Hypothalamus (tissue), 51 donors: ENCODE data around the gene RNF11.

Experiments
- DNase-seq, 51 donors: peaks; one replicate each; lab custom pipeline; 2025; lab: John Stamatoyannopoulos, UW

RNF11 gene

DNA sequence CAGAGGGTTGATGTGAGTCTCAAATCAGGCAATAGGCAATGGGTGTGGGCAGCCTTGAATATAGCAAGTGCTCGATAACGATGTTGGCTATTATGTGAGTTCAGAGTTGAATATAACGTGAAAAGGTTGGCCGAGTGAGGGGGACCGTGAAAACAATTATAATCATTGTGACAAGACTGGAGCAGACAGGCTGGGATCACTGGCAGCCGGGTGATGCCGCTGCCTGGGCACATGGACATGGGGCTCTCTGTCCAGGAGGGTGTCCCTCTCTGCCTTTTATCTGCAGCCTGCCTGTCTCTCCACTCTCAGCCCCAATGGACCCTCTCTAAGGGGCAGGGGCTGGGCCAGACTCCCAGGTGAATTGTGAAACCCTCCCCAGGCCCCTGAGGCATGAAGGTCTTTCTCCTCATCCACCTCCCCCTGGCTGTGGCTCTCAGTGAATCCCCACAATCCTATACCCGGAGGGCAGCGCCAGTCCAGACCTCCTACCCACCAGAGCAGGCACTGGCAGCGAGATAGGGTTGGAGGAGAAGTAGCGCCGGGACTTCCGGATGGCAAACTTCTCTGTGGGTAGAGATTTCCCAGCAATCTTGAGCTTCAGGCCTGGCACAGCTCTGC, 57.9 kb downstream of the RNF11 start:
- DNase-seq, result no peak

DNA sequence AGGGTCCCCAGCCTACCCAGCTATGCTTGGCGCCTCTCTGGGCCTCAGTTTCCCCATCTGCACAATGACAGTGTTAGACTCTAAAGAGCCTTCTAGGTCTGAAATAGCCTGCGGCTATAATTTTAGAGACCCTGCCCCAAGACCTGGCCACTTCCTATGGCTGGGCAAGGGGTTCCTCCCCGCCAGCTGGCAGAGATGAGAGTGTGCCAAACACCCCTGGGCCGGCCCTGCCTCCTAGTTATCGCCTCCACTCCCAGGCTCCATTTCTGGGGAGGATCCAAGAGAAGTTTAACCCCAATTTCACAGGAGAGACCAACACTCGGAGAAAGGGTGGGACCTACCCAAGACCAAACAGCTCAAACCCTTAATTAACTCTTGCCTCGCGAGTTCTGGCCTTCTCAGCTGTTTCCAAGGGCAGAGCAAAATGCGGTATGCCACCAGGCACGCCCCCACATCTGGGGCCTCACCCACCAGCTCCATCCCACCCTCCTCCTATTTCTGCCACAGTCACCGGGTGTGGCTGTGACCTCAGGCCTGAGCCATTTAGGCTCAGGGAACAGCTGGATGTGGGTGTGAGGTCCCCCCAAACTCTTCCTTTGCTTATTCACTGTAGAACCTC, 58.6 kb downstream of the RNF11 start:
- DNase-seq, result no peak

DNA sequence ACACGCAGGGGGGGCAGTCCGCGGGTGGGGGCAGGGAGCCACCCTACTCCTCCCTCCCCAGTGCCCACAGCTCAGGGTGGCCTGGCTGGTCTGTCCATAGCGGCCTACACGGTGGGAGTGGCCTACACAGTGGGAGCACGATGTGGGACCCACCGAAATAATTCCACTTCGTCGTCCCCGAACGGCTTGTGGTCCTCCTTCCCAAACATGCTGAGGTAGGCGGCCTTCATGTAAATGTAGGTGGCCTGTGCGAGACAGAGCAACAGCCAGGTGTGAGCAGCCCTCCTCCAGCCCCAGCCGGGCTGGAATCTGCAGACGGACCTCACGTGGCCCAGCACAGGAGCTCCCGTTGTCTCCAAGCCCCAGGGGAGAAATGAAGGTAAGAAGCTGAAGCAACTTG, 59.9 kb downstream of the RNF11 start:
- no peak for DNase-seq

DNA sequence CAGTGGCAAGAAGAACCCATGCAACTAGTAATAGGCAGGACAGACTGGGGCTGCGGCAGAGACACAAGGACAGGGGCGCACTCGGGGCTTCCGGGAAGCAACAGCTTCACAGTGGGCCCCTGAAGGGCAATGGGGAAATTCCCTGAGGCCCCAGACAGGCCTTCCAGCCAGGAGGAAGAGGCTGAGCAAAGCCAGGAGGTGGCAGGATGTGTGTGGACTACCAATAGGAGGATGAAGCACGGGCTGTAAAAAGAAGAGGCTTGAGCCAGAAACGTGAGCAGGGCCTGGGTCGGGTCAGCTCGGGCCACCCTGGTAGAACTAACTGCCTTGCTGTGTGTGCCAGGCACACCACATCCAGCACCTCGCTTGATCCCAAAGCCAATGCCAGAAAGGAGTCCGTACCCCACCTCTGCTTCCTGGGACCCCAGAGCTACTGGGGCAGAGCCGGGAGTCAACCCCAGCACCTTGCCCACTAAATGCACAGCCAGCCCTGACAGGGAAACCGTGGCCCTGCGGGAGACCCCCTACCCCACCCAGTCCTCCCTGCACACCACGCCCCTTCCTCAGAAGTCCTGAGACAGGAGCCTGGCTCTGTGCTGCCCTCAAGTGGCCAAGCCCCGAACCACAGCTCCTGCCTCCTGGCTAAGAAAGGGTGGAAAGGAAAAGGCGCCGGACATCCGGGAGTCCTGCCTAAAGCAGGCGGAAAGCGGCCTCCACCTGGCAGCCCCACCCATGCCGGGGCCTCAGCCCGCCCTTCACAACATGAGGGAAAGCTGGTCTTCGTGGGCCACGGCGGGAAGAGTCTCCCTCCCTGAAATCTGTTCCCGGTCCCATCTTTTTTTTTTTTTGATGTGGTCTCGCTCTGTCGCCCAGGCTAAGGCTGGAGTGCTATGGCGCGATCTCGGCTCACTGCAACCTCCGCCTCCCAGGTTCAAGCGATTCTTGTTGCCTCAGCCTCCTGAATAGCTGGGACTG, 60.6 kb downstream of the RNF11 start:
- DNase-seq, result peak in 49 of 51 donors; percentile 11 to 86 (median 61)

DNA sequence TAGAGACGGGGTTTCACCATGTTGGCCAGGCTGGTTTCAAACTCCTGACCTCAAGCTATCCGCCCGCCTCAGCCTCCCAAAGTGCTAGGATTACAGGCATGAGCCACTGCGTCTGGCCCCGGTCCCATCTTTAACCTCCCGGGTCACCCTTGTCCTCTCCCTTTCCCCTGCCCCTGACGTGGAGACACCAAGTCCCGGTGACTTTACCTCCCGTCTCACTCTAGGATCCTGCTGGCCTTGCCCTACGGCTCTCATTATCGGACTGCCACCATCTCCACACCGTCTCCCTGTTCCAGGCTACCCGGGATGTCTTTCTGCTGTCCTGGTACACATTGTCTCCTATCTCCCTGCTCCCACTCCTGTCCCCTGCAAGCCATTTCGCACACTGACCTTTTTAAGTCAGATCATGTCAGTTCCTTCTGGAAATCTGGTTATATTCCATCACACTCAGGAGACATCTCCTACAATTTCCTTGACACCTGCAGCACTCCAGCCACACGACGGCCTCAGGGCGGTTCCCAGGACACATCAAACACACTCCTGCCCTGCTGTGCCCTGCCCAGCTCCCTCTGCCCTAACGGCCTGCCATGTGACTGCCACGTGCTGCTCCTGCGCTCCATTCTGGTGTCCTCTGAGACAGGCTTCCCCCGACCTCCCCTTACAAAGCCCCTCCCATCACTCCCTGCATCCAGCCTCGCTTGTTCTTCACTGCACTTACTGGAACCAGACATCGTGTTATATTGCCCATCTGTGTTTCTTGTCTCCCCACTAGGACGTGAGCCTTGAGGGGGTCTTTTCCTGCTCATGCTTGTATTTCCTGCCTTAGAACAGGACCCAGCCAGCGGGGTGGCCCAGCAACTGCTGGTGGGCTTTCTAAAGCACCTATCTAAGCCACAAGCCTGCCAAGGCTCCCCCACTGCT, 61.6 kb downstream of the RNF11 start:
- DNase-seq, result no peak

DNA sequence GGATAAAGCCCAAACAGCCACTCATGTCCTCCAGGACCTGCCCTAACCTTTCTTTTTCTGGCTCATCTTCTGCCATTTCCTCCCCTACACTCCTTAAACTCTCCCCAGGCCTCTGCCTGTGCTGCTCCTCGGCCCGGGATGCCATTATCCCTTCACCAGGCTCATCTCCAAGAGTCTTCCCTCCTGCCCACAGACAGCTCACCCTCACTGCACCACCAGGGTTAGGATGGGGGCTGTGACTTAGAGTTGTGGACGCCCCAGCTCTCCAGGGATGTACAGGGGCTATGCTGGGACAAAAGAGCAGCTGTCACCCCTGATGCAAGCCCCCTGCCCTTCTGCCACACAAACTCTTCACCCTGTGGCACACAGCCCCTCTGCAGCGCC, 62.2 kb downstream of the RNF11 start:
- DNase-seq, result no peak

DNA sequence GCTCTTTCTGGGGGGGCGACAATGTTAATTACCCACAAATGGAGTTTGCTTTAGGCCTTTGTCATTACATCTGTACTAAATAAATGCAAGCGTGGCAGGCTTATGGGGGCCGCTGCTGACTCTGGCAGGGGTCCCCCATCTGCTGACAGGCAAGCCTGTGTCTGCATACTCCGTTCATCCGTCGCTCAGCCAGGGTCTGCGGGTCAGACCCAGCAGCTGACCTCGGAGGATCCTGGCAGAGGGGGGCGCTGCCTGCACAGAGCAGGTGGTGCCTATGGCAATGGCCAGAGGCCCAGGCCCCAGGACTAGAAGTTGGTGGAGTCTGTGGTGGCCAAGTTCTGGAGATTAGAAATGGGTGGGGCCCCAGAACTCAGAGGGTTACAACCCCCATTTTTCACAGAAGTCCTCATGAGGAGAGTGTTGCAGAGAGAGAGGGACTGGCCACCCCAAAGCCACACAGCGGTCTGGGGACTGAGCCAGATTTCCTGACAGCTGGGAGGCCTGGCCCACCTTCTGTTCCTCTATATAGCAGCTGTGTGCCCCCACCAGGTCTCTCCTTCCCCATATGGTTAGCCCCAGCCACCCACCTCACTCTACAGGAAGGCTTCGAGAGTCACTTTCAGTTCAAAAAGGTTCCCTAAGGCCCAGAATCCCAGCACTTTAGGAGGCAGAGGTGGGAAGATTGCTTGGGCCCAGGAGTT, 63.3 kb downstream of the RNF11 start:
- DNase-seq, result no peak

DNA sequence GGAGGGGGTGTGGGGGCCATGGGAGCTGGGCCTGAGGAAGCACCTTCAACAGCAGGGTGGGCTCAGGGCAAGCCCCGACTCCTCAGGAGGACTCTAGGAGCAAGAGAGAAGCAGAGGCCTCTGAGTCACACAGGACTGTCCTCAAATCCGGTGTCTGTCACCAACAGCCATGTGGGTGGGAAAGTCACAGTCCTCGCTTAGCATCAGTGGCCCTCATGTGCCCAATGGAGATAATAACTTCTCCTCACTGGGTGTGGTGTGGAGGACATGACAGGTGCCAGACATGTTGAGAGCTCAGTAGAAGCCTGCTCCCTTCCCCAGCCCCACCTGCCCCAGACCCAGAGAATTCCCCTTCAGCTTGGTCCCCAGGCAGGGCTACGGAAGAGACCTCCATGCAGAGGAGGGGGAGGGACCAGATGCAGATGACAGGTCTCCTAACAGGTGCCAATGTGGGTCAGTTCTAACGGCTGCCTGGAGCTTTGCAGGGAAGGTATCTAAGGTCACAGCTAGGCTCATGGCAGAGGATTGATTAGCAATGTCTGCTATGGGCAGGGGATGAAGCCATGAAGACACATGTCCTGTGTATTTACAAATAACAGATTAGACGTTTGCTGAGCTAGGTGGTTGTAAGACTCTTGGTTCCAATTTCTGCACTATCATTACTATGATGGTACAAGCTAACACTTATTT, 64.1 kb downstream of the RNF11 start:
- no peak for DNase-seq

DNA sequence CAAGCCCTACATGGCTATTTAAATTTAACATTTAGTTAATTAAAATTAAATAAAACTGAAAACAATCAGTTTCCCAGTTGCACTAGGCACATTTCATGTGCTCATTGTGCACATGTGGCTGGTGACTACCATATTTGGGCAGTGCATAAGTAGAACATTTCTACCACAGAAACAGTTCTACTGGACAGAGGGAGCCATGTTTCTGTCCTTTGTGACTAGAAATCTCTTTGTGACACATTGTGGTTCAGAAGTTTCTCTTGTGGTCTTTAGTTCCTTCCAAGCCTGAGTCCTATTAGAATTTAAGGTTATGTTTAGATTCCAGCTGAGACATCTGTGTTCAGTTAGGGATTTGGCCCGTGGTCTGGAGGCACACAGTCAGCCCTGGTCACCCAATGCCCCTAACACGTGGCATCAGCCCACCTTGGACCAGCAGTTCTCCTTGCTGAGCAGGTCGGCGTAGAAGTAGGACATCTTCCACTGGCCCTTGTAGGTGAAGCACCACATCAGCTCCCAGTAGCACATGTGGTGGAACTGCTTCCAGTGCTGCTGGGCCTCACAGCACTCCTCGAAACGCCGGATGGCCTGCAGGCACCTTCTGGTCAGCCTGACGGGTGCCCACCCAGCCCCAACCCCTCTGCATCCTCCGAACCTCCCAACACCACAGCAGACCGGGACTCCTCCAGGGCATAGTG, 65.2 kb downstream of the RNF11 start:
- no peak for DNase-seq

DNA sequence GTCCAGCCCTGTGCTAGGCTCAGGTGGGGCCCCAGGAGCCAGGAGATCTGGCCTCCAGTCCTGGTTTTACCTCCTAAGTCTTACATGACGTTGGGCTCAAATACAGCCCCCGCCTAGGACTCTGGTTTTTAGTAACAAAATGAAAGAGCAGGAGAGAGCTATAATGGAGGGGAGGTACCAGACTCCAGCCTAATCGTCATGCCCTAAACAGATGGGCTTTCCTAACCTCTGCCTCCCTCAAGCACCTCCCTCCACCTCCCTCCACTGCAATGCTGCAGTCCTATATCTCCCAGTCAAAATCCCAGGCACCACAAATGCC, 65.7 kb downstream of the RNF11 start:
- DNase-seq, result no peak

DNA sequence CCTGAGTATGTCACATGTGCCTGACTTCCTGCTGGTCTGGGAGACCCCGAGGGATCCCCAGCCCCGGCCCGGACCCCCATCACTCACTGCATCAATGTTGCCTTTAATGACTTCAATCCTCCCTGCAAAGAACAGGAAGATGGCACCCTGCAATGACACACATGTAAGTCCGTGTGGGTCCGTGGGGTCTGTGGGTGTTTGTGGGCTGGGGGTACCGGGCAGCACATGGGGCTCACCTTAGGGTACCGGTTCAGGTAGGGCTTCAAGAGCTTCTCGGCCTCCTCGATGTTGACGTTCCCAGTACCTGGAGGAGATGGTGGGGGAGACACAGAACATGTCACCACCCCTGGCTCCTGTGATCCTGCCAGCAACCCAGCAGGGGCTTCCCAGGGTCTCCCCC, 66.2 kb downstream of the RNF11 start:
- no peak for DNase-seq

DNA sequence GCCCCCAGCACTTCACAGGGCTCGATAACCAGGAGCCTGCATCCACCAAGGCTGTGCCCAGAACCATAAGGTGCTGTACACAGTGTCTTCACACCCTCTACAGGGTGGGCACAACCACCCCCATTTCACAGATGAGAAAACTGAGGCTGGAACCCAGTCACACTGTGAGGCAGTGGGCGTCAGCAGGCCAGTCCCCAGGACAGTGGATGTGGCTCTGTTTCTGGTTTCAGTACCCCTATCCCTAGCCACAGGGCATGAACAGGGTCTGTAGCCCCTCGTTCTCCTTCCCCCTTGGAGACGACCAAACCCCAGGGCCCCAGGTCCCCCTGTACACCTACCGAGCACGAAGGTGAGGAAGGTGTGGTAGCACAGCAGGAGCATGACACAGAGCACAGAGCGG, 66.7 kb downstream of the RNF11 start:
- DNase-seq, result no peak

DNA sequence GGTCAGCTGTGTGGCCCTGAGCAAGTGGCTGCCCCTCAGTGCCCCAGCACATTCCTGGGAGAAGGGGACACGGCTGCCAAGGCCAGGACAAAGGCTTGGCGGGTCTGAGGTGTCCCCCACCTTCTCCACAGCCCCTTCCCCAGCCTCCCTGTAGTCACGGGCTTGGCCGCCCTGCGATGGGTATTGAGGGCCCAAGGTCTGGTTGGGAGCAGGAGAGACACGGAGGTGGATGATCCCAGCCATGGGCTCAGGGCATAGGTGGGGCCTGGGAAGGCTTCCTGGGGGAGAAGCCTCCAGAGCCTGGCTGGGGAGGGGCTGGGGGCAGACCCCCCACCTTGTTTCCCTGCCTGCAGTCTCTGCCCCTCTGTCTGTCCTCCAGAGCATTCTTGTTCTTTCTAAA, 67.2 kb downstream of the RNF11 start:
- no peak for DNase-seq

DNA sequence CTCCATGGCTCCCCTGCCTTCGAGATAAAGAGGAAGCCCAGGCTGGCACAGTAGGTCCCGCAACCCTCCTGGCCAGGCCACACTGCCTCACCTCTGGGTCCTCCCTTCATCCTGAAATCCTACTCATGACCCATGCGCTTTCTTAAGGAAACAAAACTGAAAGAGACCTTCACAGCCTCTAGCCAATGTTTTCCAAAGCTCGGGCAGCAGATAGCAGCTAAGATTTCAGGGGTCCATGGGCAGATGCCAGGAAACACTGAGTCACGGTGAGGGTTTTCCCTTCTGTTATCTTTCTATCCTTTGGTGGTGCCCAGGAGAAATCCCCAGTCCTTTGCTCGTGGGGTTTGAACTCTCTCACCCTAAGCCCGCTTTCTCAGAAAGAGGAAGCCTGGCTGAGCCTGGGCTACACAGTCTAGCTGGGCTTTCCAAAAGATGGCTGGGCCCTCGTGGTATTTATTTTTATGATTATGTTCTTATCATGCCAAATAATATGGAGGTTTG, 67.7 kb downstream of the RNF11 start:
- no peak for DNase-seq

DNA sequence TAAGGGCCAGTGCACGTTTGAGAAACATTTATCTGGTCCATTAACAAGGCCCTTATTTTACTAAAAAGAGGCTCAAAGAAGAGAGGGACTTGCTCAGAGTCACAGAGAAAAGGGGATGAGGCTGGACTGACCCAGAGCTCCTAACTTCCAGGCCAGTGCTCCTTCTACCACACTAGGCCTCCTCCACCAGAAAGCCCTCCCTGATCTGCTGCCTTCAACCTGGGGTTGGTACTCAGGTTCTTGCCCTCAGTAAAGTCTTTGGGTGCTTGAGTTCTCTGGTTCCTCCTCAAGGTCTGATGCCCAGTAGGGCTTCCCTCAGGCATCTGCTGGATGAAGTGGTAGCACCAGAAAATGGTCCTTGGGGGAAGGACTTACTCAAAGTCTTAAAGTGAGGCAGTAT, 68.3 kb downstream of the RNF11 start:
- DNase-seq, result no peak

DNA sequence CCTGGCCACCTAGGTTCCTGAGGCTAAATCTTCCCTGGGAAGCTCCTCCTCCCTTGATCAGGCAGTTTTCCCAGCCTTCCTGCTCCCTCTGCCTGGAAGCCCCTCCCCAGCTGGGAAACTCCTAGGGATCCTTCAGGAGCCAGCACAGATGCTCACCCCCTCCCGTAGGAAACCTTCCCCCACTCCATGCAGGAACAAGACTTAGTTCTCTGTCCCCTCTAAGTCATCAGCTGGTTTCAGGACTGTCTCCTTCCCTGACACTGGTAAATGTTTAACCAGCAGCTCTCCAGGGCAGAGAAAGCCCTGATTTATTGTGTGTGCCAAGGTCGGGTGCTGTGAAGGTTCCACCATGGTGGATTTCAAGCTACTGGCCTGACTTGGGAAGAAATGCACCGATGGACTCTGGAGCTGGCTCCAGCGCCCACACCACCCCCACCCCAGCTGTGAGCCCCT, 69.3 kb downstream of the RNF11 start:
- DNase-seq, result no peak

DNA sequence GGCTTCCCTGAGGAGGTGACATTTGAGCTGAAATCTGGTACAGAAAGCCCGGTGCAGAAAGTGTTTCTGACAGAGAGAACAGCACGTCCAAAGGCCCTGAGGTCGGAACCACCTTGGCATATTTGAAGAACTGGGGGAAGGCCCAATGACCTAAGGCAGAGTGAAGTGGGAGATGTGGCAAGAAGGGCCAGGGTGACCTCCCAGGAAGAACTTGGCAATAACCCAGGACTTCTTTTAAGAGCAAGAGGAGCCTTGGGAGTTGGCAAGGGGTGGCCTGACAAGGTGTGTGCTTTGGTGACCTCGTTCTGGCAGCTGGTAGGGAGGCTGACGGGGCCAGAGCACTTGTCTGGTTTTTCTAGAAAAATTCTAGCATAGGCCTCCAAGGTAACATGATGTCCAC, 70.9 kb downstream of the RNF11 start:
- no peak for DNase-seq

DNA sequence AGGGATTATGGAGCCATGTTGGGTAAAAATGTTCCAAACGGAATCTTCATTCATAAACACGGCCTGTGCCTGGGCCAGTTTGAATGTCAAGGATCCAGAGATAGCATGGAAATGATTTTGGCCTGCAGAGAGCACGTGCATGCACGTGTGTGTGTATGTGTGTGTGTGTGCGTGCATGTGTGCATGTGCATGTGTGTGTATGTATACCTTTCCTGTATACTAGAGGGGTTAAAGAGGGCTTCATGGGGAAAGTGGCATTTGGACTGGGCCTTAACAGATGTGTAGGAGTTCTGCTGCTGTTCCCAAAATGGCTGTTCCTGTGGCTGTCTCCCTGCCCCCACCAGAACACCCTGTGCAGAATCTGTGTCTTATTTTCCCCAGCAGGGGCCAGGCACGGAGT, 72.6 kb downstream of the RNF11 start:
- DNase-seq, result no peak

DNA sequence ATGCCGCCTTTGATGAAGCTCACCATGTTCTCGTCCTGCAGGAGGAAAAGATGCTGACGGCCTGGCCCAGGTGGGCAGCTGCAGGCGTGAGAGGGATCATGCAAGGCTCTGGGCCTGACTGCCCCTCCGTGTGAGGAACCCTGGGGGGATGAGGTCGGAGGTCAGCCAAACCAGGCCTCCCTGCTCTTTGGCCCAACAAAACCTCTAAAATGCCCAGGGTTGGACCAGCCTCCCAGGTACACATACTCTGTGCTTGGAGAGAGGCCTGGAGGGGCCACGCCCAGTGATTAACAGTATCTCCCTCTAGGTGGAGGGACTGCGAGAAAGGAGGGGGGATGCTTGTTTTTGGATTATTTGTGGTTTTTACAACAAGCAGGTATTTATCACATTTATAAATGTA, 73.2 kb downstream of the RNF11 start:
- DNase-seq, result no peak
